ENCODE results near the gene ATP6AP1.

The ATP6AP1 gene, protein sequence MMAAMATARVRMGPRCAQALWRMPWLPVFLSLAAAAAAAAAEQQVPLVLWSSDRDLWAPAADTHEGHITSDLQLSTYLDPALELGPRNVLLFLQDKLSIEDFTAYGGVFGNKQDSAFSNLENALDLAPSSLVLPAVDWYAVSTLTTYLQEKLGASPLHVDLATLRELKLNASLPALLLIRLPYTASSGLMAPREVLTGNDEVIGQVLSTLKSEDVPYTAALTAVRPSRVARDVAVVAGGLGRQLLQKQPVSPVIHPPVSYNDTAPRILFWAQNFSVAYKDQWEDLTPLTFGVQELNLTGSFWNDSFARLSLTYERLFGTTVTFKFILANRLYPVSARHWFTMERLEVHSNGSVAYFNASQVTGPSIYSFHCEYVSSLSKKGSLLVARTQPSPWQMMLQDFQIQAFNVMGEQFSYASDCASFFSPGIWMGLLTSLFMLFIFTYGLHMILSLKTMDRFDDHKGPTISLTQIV

GRCh38 chrX:154428176-154429171 lies at the start of gene ATP6AP1:
TSS of gene ATP6AP1 (plus strand) at chrX:154428677. CDS start at chrX:154428693, 16 bp downstream.
- no peaks in the 10 kb centered on the region for H3K36me3 ChIP-seq (replicated peaks; ENCODE audit: low read depth, low read length)
- no peak within 1 kb of the TSS for H2AFZ ChIP-seq (ENCODE audit: low read depth, low read length)
- no peaks in the 10 kb centered on the region for H3K27me3 ChIP-seq (ENCODE audit: low read depth, low read length)
- peaks cover 12% of the 10 kb centered on the region for H3K4me1 ChIP-seq (ENCODE audit: low read length)
- peak within 1 kb of the TSS; percentile 95 for H3K4me3 ChIP-seq (ENCODE audit: low read length)
- H4K20me1 ChIP-seq (ENCODE audit: insufficient read depth, low read length): no peaks in the 10 kb centered on the region
- peak within 1 kb of the TSS; percentile 77 for H3K9ac ChIP-seq (ENCODE audit: low read length)
- TF ChIP-seq CTCF (IDR thresholded peaks at IDR 0.05; ENCODE audit: low read depth, low read length) (peak; percentile 28; the same call in 1 of the 2 replicates), EZH2phosphoT487 (IDR thresholded peaks at IDR 0.05; ENCODE audit: low read depth) (no peak)
- H3K79me2 ChIP-seq (ENCODE audit: low read length): peaks cover 22% of the 10 kb centered on the region
- peak within 1 kb of the TSS; percentile 43 for H3K27ac ChIP-seq (ENCODE audit: low read length)
- no peaks in the 10 kb centered on the region for H3K9me3 ChIP-seq (ENCODE audit: insufficient read depth, low read length)
- H3K4me2 ChIP-seq (ENCODE audit: low read length): peak within 1 kb of the TSS; percentile 93

DNA sequence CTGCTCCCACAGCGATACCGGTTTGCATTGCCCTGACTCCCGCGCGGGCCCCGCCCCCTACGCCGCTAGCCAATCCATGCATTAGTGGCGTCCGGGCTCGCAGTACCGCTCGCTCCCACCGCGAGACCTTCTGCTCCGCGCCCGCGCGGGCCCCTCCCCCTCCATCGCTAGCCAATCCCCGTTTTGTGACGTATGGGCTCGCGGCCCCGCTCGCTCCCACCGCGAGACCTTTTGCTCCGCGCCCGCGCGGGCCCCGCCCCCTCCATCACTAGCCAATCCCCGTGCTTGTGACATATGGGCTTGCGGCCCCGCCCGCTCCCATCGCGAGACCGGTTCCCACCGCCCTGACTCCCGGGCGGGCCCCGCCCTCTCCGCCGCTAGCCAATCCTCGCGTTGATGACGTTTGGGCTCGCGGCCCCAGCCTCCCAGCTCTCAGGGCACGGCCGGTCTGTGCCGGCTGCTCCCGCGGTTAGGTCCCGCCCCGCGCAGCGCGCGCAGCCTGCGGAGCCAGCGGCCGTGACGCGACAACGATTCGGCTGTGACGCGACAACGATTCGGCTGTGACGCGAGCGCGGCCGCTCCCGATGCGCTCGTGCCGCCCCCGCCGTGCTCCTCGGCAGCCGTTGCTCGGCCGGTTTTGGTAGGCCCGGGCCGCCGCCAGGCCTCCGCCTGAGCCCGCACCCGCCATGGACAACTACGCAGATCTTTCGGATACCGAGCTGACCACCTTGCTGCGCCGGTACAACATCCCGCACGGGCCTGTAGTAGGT lies 49.5 kb upstream of the ATP6AP1 start, which contains the start of gene EMD:
EMD (plus strand) TSS at position 497 of the 770 bp plus-strand sequence; CDS start at position 687, 190 bp downstream.
- Histone ChIP-seq H3K79me2 (ENCODE audit: low read length) (peaks cover 18% of the 10 kb centered on the region), H3K4me3 (ENCODE audit: low read length) (peak within 1 kb of the TSS; percentile 100), H3K9me3 (ENCODE audit: insufficient read depth, low read length) (no peaks in the 10 kb centered on the region), H3K27ac (ENCODE audit: low read length) (peak within 1 kb of the TSS; percentile 84), H4K20me1 (ENCODE audit: insufficient read depth, low read length) (no peaks in the 10 kb centered on the region), H2AFZ (ENCODE audit: low read depth, low read length) (no peak within 1 kb of the TSS), H3K36me3 (replicated peaks; ENCODE audit: low read depth, low read length) (peaks cover 13% of the 10 kb centered on the region), H3K4me2 (ENCODE audit: low read length) (peak within 1 kb of the TSS; percentile 91), H3K9ac (ENCODE audit: low read length) (peak within 1 kb of the TSS; percentile 100), H3K4me1 (ENCODE audit: low read length) (peaks cover 23% of the 10 kb centered on the region), H3K27me3 (ENCODE audit: low read depth, low read length) (no peaks in the 10 kb centered on the region)
- no peak for TF ChIP-seq EZH2phosphoT487 (IDR thresholded peaks at IDR 0.05; ENCODE audit: low read depth)
- no peak for TF ChIP-seq CTCF (IDR thresholded peaks at IDR 0.05; ENCODE audit: low read depth, low read length)

DNA sequence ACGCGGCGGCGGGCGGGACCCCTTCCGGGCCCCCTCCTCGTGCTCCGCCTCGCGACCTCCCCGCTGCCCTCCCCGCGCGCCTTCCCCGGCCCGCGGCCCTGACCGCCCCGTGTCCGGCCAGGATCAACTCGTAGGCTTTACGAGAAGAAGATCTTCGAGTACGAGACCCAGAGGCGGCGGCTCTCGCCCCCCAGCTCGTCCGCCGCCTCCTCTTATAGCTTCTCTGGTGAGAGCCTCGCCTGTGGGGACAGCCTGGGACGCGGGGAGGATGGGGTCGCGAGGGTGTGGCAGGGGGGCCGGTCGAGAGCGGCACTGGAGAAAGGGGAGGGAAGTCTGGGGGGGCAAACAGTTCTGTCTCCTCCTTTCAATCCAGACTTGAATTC lies 48.9 kb upstream of the ATP6AP1 start:
- Histone ChIP-seq H3K4me3 (ENCODE audit: low read length) (peak overlapping the region; percentile 100), H3K27ac (ENCODE audit: low read length) (peak overlapping the region; percentile 76), H4K20me1 (ENCODE audit: insufficient read depth, low read length) (no peaks in the 10 kb centered on the region), H3K79me2 (ENCODE audit: low read length) (peaks cover 18% of the 10 kb centered on the region), H3K9me3 (ENCODE audit: insufficient read depth, low read length) (no peaks in the 10 kb centered on the region), H3K9ac (ENCODE audit: low read length) (peak overlapping the region; percentile 100), H3K27me3 (ENCODE audit: low read depth, low read length) (no peaks in the 10 kb centered on the region), H3K4me1 (ENCODE audit: low read length) (peaks cover 25% of the 10 kb centered on the region), H3K4me2 (ENCODE audit: low read length) (peak overlapping the region; percentile 82), H2AFZ (ENCODE audit: low read depth, low read length) (no peak overlapping the region), H3K36me3 (replicated peaks; ENCODE audit: low read depth, low read length) (peaks cover 13% of the 10 kb centered on the region)
- TF ChIP-seq CTCF (IDR thresholded peaks at IDR 0.05; ENCODE audit: low read depth, low read length) (no peak), EZH2phosphoT487 (IDR thresholded peaks at IDR 0.05; ENCODE audit: low read depth) (no peak)
